CD4-positive, alpha-beta T cell treated with Interleukin-17A for 1 hour (primary cell): Measurements from ENCODE around the gene LEFTY2.
"Not testable (repeated sequence)": the region's sequence is repeated elsewhere in the genome, so short reads cannot be mapped to it uniquely, and the experiment has no call there.

Experiments
- DNase-seq: peaks from one replicate; pipeline ENCODE4 v3.0.0-alpha.2; 2020

LEFTY2 gene

DNA sequence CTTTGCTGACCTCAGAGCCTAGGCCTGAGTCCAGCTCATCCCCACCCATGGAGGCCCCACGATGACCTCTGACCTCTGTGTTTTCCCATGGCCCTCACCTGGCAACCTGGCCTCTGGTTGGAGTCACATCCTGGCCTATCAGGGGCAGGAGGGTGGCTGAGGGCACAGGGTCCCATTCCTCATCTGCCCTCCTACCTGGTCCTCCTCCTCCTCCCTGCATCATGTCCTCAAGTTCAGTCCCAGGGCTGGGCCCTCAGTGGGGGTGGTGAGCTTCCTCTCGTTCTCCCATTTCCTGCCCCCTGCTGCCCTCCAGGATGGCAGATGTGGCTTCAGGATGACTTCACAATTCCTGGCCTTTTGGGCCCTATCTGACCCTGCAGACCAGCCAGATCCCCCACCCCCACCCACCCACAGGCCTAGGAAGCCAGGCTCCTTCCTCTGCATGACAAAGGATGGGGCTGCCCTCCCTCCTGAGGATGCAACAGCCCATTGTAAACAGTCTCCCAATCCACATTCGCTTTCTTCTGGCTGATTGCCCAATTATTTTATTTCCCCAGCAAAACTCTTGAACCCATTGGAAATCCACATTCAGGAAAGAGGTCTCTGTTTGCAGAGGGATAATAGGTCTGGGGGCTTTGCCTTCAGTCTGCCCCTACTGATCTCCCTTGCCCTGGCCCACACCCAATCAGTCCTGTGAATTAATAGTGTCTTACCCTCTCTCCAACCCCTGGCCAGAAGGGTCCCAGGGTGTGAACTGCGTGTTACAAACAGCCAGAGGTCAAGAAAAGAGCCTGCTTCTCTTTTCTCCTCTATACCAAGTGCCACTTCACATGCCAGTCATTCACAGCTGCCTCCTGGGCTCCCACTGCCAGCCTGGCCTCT lies 41.7 kb downstream of the LEFTY2 start:
- no peak for DNase-seq

DNA sequence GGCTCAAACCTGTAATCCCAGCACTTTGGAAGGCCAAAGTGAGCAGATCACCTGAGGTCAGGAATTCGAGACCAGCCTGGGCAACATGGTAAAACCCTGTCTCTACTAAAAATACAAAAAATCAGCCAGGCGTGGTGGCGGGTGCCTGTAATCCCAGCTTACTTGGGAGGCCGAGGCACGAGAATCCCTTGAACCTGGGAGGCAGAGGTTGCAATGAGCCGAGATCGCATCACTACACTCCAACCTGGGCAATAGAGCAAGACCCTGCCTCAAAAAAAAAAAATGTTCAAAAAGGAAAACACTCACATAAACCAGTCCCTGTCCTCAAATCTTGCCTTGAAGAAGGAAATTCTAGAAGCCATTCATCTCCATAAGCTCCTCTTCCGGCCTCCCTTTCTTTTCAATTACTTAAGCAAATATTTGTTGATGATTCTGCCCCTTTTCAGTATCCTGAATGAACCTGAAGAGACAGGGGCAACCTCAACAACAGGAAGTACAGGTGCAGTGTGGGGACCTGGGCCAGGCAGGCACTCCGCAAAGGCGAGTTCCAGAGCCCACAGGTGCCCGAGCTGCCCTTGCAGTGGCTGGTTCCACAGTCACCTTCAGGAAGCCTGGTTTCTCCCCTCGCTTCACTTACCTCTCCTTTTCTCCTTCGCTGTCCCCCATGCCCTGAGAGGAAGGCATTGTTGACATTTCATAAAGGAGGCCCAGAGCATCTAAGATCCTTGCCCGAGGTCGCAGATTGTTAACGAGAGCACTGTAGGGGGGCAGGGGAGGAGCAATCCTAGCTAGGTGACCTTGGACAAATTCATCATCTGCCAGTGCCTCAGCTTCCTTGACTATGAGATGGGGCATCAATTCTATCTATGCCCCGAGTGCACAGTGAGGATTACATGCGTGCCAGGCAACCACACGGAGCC lies 43.2 kb downstream of the LEFTY2 start:
- peak; percentile 63 for DNase-seq

DNA sequence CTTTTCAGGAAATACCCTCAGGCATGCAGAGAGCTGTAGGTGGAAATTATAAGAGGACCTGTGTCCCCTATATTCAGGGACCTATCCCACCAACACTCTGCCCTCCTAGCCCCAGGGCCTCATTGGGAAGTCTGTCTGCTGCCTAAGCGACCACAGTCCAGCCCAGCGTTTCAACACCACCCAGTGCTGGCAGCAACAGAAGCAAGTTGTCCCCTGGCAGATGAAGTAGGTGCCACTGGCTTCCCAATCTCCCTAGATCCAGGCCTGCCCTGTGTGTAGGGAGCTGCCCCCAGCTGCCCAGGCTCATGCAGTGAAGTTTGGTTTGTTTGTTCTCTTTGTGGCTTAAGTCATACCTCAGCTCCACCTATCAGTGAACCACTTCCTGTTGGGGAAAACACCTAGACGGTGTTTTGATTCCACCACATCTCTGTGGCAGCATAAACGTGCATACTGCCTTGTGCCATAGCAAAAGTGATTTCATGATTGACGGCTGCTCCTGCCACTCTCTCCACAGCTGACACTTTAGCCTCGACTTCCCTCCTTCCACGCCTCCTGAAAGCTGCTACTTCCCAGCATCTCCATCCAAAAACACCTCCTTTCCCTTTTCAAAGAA lies 44.0 kb downstream of the LEFTY2 start:
- peak; percentile 91 for DNase-seq

DNA sequence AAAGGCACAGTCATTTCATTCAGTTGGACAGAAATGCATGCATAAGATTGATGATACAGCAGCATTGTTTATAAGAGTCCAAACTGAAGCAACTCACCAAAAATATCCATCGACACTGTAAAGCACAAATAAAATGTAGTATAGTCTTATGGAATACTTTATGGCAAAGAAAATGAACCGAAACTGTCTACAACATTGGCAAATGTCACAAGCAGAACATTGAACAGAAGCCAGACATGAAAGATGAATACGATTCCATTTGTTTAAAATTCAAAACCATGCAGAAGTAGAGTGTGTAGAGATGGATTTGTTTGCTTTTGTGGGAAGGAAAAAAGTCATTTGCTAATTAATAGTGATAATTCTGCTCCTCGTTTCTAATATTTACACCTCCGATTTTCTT lies 44.5 kb downstream of the LEFTY2 start:
- no peak for DNase-seq

DNA sequence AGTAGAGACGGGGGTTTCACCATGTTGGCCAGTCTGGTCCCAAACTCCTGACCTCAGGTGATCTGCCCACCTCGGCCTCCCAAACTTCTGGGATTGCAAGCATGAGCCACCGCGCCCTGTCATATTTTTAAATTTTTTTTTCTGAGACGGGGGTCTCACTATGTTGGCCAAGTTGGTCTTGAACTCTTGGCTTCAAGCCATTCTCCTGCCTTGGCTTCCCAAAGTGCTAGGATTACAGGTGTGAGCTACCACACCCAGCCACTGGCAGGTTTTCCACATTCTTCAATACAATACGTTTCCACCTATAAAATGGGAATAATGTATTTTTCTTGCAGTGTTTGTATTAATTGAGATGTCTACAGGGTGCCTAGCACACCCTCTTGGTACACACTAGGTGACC lies 48.7 kb downstream of the LEFTY2 start:
- DNase-seq, result no peak

DNA sequence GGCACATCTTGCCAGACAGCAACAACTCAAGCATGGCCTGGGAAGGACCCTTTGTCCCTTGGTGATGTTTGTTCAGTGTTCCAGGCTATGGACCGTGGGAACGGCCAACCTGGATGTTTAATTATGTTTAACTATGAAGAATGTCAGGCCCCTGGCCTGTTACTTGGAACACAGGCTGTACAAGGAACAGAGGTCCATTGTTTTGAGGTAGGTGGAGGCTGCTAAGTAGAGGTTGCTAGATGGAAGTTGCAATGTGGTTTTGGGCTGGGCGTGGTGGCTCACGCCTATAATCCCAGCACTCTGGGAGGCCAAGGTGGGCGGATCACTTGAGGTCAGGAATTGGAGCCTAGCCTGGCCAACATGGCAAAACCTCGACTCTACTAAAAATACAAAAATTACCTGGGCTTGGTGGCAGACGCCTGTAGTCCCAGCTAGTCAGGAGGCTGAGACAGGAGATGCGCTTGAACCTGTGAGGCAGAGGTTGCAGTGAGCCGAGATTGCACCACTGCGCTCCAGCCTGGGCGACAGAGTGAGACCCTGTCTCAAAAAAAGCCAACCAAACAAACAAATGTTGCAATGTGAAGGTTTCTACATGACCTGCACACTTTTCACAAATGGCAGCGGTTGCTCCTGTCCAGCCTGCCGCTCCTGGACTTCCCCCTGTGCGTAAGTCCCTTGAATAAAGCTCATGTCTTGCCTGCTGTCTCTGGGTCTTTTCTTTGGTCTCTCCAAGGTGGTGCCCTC lies 49.6 kb downstream of the LEFTY2 start:
- DNase-seq, result no peak

DNA sequence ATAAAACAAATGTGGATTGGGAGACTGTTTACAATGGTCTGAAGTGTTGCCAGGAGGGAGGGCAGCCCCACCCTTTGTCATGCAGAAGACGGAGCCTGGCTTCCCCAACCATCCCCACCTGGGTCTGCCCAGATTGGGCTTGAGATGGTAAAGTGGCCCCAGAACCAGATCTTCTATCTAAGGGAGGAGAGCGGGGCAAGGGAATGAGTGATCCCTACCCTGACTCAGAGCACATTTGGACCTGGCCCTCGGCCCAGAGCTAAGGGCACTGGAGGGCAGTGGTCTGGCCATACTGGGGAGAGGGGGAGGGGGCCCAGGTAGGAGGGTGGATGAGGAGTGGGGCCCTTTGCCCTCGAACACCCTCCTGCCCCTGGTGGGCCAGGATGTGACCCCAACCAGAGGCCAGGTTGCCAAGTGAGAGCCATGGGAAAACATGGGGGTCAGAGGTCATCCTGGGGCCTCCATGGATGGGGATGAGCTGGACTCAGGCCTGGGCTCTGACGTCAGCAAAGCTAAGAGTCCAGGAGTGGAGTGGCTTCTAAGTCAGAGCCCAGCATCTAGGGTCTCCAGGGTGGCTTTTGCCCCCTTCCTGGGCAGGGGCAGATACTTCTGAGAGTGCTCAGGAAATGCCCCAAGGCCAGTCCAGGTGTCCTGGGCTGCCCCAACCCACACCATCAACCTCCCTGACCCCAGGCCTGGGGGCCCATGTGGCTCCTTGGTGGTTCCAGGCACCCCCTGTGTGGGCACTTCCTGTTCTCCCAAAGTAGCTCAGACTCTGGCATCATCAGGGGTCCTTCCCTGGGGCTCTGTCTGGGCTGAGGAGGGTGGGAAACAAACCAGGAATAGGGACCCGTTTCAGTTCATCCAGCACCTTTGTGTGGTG lies 50.4 kb downstream of the LEFTY2 start:
- no peak for DNase-seq

DNA sequence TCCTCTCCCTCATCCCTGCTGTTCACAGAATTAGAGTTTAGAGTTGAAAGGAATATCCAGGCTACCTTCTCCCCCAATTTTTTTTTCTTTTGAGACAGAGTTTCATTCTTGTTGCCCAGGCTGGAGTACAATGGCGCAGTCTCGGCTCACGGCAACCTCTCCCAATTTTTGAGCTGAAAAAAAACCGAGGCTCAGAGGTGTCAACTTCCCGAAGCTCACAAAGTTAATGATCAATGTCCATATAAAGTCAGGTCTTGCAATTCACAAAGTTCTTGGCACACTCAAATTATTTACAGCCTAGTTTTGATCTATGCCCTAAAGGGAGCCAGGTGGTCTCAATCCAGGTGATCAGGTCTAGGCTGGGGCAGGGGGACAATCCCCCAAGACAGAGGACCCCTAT lies 51.3 kb downstream of the LEFTY2 start:
- DNase-seq, result no peak

DNA sequence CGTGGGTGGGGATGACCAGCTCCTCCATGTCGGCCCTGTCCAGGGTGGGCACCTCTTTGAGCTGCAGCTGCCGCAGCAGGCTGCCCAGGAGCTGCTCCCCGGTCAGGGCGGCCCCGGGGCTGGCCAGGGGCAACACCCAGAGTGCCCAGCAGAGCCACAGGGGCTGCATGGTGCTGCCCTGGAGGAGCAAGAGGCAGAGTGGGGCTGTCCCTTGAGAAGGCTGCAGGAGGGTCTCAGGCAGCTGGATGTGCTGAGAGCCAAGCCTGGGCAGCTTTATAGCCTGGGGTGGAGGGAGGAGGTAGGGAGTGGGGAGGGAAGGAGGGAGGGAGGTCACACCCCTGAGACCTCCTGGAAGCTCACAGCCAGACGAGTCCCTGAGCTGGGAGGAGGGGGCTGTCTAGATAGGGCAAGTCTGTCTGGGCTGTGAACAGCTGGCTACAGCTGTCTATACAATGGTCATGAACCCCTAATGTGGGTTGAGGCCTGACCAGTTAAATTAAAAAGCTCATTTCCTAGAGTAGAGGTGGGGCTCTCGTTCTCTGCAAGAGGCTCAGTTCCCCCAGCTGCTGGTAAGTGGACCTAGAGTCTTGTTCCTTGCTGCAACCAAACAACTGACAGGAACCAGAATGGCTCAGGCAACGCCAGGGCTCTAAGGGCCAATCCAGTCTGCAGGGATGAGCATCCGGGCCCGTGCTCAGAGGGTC lies 52.0 kb downstream of the LEFTY2 start, which contains the start of gene LEFTY1:
Gene LEFTY1 (minus strand): TSS at position 249 of the 704 bp plus-strand sequence. CDS start 80 bp downstream, at position 169.
- no peak for DNase-seq

DNA sequence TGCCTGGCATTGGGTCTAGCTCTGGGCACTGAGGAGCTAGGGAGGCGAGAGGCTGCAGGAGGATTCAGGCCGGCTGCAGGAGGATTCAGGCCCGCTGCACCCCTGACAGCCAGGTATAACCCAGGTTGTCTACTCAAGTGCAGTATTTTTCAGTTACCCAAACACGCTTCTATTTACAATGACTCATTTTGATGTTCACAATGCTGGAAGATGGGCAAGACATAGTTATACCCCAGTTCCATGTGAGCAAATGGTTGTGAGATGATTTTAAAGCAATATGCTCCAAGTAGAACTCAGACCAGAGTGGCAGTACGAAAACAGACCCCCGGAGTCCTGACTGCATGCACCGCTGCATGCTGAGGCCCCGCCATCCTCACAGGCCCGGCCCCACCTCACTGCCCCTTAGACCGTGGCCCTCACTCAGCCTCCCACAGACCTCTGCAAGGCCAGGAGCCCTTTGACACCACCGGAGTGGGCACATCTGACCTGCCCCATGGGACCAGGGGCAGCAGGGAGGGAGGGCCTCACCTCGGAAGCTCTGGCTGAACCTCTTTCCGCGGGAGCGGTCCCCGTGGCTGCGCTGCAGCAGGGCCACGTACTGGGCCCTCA lies 52.6 kb downstream of the LEFTY2 start:
- DNase-seq, result no peak

DNA sequence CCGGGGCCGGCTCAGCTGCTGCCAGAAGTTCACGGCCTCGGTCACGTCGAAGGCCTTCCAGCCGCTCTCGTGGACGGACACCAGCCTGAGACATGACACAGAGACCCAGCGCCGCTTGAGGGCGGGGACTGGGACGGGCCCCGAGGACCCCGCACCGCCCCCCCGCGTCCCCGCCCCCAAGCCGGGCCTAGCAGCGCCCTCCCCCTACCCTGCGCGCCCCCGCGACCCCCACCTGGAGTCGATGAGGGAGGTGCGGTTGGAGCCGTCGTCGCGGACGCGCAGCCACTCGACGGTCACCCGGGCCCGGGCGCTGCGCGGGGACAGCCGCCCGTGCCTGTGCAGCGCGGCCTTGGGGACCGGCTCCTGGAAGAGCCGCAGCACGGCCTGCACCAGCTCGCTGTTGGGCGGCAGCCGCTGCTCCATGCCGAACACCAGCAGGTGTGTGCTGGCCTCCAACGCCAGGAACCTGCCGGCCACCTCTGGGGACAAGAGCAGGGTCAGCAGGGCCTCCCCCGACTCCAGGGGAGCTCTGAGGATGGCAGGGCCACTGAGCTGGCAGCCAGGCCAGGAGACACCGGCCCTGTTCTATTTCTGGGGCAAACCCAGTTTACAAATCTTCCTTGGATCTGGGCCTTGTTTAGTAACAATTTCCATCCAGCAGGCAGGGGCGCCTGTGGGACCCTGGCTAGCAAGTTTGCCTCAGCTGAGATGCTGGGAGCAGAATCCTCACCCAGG lies 53.3 kb downstream of the LEFTY2 start:
- not testable (repeated sequence) for DNase-seq

DNA sequence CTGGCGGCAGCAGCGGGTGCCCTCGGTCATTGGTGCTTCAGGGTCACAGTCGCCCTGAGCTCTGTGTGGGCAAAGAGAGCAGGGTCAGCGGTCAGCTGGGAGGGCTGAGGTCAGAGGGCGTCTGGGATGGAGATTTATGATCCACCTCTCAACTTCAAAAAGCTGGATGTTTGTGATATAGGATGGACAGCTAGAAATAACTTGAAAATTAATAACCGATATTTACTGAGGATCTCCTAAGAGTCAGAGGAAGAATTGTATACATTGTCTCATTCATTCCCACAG lies 54.0 kb downstream of the LEFTY2 start:
- no peak for DNase-seq
